GM23338 (cell line): Measurements from ENCODE around the gene TRPC4AP. TPM values are rescaled to one million over a fixed set of nuclear protein-coding genes. Genes with fewer than 3 reads are reported as not detected.

Experiments used
- ATAC-seq: fragments of 200-7000 bp; cut with Tn5 transposase; 3 replicates; pipeline ENCODE4 v1.9.1; 2020
- DNase-seq: peaks from one replicate; pipeline ENCODE4 v3.0.0-alpha.2; 2015; ENCODE audit warnings: low spot score
- H2AFZ ChIP-seq: fragments of 200-600 bp; sonication (generic); 2 replicates; pipeline ENCODE4 v1.8.0; 2016; ENCODE audit warnings: antibody characterized with exemption, mild to moderate bottlenecking, moderate library complexity
- H3F3A ChIP-seq: fragments of 200-600 bp; sonication (generic); replicated peaks from 2 replicates; pipeline ENCODE4 v1.8.0; 2017; ENCODE audit warnings: antibody characterized with exemption, mixed run types, low read depth
- H3K27ac ChIP-seq: fragments of 200-600 bp; sonication (generic); 2 replicates; pipeline ENCODE4 v1.6.1; 2016; ENCODE audit warnings: low read depth
- H3K27me3 ChIP-seq: fragments of 200-600 bp; sonication (generic); 2 replicates; pipeline ENCODE4 v1.8.0; 2016; ENCODE audit warnings: mild to moderate bottlenecking, mixed run types, moderate library complexity; ENCODE audit not compliant: insufficient read depth
- H3K36me3 ChIP-seq: fragments of 200-600 bp; sonication (generic); 2 replicates; pipeline ENCODE4 v1.8.0; 2016; ENCODE audit warnings: mild to moderate bottlenecking; ENCODE audit not compliant: insufficient read depth
- H3K4me1 ChIP-seq: fragments of 200-600 bp; sonication (generic); 2 replicates; pipeline ENCODE4 v1.8.0; 2016; ENCODE audit warnings: mild to moderate bottlenecking, moderate library complexity; ENCODE audit not compliant: insufficient read depth
- H3K4me2 ChIP-seq: fragments of 200-600 bp; sonication (generic); 2 replicates; pipeline ENCODE4 v1.7.1; 2017; ENCODE audit warnings: mixed run types
- H3K4me3 ChIP-seq: fragments of 200-600 bp; sonication (generic); 2 replicates; pipeline ENCODE4 v1.6.1; 2016; ENCODE audit warnings: mixed run types
- H3K79me2 ChIP-seq: fragments of 200-600 bp; sonication (generic); replicated peaks from 2 replicates; pipeline ENCODE4 v1.8.0; 2017; ENCODE audit warnings: mild to moderate bottlenecking; ENCODE audit not compliant: insufficient read depth
- H3K9me2 ChIP-seq: fragments of 200-600 bp; sonication (generic); 2 replicates; pipeline ENCODE4 v1.8.0; 2017; ENCODE audit not compliant: insufficient read depth
- H4K20me1 ChIP-seq: fragments of 200-600 bp; sonication (generic); replicated peaks from 2 replicates; pipeline ENCODE4 v1.8.0; 2017; ENCODE audit warnings: mild to moderate bottlenecking; ENCODE audit not compliant: insufficient read depth
- H3K27ac Mint-ChIP-seq: 2 replicates; pipeline ENCODE4 v1.8.0; 2020; ENCODE audit warnings: inconsistent platforms, mild to moderate bottlenecking, moderate library complexity, mixed read lengths
- H3K27me3 Mint-ChIP-seq: 3 replicates; pipeline ENCODE4 v1.8.0; 2022; ENCODE audit warnings: low read depth, mild to moderate bottlenecking, moderate library complexity, mixed read lengths, inconsistent platforms; ENCODE audit not compliant: insufficient read depth, poor library complexity
- H3K36me3 Mint-ChIP-seq: 3 replicates; pipeline ENCODE4 v1.8.0; 2021; ENCODE audit warnings: low read depth, mild to moderate bottlenecking, inconsistent platforms, moderate library complexity, mixed read lengths
- H3K4me1 Mint-ChIP-seq: 3 replicates; pipeline ENCODE4 v1.8.0; 2020; ENCODE audit warnings: mild to moderate bottlenecking, inconsistent platforms, mixed read lengths
- H3K4me3 Mint-ChIP-seq: 3 replicates; pipeline ENCODE4 v1.8.0; 2021; ENCODE audit warnings: moderate library complexity, mild to moderate bottlenecking, inconsistent platforms, mixed read lengths
- H3K9me3 Mint-ChIP-seq: 3 replicates; pipeline ENCODE4 v1.8.0; 2020; ENCODE audit warnings: moderate library complexity, mild to moderate bottlenecking, inconsistent platforms, mixed read lengths
- EZH2 ChIP-seq: fragments of 200-600 bp; sonication (generic); IDR thresholded peaks from one replicate; pipeline ENCODE4 v1.8.0; 2017; ENCODE audit warnings: antibody characterized with exemption, mild to moderate bottlenecking, low read depth; ENCODE audit not compliant: unreplicated experiment
- EZH2phosphoT487 ChIP-seq: fragments of 200-600 bp; sonication (generic); IDR thresholded peaks from one replicate; pipeline ENCODE4 v1.8.1; 2018; ENCODE audit warnings: antibody characterized with exemption; ENCODE audit not compliant: unreplicated experiment
- JUNB ChIP-seq: IDR thresholded peaks from one replicate; pipeline ENCODE4 v1.6.1; 2016; ENCODE audit warnings: antibody characterized with exemption; ENCODE audit not compliant: unreplicated experiment
- NANOG ChIP-seq: IDR thresholded peaks from 2 replicates; pipeline ENCODE4 v1.6.1; 2016; ENCODE audit warnings: antibody characterized with exemption, borderline replicate concordance
- STAT1 ChIP-seq: IDR thresholded peaks from one replicate; pipeline ENCODE4 v1.6.1; 2016; ENCODE audit warnings: antibody characterized with exemption; ENCODE audit not compliant: unreplicated experiment
- ZNF114 ChIP-seq: fragments of 250-450 bp; sonication (Bioruptor Pico); IDR thresholded peaks from 2 replicates; pipeline ENCODE4 v1.5.0; 2020; ENCODE audit warnings: mild to moderate bottlenecking, moderate library complexity
- ZNF331 ChIP-seq: fragments of 250-450 bp; sonication (Bioruptor Pico); IDR thresholded peaks from 2 replicates; pipeline ENCODE4 v1.5.0; 2020; ENCODE audit warnings: low read depth, mild to moderate bottlenecking, moderate library complexity
- polyA plus RNA-seq: library from polyadenylated mRNA; unstranded; fragments of >200 nt; fragmentation: Nextera tagmentation; extraction: Ambion mirVana; gene quantifications from 2 replicates; pipeline ENCODE4 v1.2.1, GENCODE V29; 2016
- total RNA-seq: library from RNA; depleted of rRNA; stranded (reverse); fragments of >200 nt; shearing (Covaris generic); gene quantifications from 2 replicates; pipeline ENCODE4 v1.2.3, GENCODE V29; 2014
- TF ChIP-seq, protein P1 (sequence below), 2 experiments: fragments of 200-600 bp in 1 of 2; sonication (generic) in 1 of 2; conservative IDR thresholded peaks; 2 replicates each; pipeline versions ENCODE4 v1.5.1 to v1.6.1; 2016 to 2017; ENCODE audit warnings: antibody characterized with exemption in 2 of 2, low read depth in 2 of 2, mild to moderate bottlenecking in 2 of 2, moderate library complexity in 1 of 2

TRPC4AP gene
- total and polyA plus RNA-seq, 2 experiments from 2014 or later = 48.8 to 89.5 TPM

DNA sequence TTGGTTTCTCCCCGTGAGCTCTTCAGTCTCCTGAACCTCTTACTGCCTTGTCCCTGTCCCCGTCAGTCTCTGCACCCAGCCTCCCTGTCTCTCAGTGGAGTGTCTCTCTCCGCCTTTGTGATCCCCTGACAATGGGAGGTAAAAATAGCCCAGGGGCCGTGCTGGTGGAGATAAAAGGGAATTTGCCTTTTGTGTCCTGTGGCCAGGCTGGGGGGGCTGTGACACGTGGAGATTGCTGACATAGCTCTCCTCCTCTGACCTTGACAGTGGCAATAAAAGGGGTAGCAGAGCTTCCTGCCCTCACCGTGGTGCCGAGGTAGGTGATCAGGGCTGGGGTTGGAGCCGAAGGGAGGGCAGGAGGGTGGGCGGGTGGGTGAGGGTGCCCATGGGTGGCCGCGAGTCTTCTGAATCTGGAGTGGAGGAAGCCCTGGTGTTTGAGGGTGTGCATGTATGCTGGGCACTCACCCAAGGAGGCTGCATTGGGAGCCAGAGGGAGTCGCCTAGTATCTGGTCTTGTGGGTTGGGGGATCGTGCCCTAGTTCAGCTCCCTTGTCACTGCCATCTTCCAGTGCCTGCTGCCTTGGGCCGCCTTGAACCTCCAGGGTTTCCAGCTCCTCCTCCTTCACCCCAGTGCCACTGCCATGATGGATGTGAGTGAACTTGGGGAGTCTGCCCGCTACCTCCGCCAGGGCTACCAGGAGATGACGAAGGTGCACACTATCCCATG is 115.1 kb downstream of the TRPC4AP start:
- Mint-ChIP-seq H3K4me3 (no peak overlapping the region), H3K27ac (no peak overlapping the region), H3K36me3 (no peaks in the 10 kb centered on the region), H3K9me3 (no peaks in the 10 kb centered on the region), H3K27me3 (peaks cover 25% of the 10 kb centered on the region), H3K4me1 (peaks cover 26% of the 10 kb centered on the region)
- no peaks in the 10 kb centered on the region for H4K20me1 ChIP-seq
- peaks cover 1% of the 10 kb centered on the region; the same call in 1 of the 2 replicates for H3K27me3 ChIP-seq
- H3K4me3 ChIP-seq = no peak overlapping the region
- 0 out of 2 replicates have a peak, but pooled peaks cover 2% of the 10 kb centered on the region for H3F3A ChIP-seq
- H3K9me2 ChIP-seq = 0 out of 2 replicates have a peak, but pooled peaks cover 4% of the 10 kb centered on the region
- H3K79me2 ChIP-seq = no peaks in the 10 kb centered on the region
- ATAC-seq = no peak
- no peak overlapping the region for H3K4me2 ChIP-seq
- H3K4me1 ChIP-seq = peaks cover 8% of the 10 kb centered on the region; the same call in 1 of the 2 replicates
- no peak for TF ChIP-seq STAT1
- TF ChIP-seq JUNB = no peak
- no peak for TF ChIP-seq NANOG
- TF ChIP-seq EZH2phosphoT487 = no peak
- TF ChIP-seq ZNF331 = no peak
- no peak for TF ChIP-seq ZNF114
- DNase-seq = no peak
- no peak overlapping the region for H2AFZ ChIP-seq
- H3K36me3 ChIP-seq = no peaks in the 10 kb centered on the region
- H3K27ac ChIP-seq = no peak overlapping the region

DNA sequence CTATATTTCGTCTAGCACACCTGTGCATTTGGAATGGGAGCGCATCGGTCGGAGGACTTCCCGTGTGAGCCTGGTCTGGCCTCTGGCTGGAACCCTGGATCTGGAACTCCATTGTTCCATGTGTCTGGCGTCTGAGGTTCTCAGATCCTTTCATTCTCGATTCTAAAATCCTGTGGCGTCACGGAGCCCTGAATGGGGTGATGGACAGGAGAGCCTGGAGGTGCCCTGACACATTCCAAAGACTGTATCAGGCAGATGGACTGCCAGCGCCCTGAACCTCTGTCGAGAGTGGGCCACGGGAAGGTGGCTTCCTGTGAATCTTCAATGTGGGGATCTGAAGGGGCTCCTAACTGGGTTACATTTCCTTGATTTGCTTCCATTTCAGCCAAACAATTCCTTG is 116.3 kb downstream of the TRPC4AP start:
- TF ChIP-seq, protein P1, sequence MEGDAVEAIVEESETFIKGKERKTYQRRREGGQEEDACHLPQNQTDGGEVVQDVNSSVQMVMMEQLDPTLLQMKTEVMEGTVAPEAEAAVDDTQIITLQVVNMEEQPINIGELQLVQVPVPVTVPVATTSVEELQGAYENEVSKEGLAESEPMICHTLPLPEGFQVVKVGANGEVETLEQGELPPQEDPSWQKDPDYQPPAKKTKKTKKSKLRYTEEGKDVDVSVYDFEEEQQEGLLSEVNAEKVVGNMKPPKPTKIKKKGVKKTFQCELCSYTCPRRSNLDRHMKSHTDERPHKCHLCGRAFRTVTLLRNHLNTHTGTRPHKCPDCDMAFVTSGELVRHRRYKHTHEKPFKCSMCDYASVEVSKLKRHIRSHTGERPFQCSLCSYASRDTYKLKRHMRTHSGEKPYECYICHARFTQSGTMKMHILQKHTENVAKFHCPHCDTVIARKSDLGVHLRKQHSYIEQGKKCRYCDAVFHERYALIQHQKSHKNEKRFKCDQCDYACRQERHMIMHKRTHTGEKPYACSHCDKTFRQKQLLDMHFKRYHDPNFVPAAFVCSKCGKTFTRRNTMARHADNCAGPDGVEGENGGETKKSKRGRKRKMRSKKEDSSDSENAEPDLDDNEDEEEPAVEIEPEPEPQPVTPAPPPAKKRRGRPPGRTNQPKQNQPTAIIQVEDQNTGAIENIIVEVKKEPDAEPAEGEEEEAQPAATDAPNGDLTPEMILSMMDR (conservative IDR thresholded peaks at IDR 0.05; ENCODE audit: low read depth in 2 of 2) = no peak
- TF ChIP-seq ZNF114 = no peak
- TF ChIP-seq EZH2 = no peak
- peaks cover 20% of the 10 kb centered on the region for H3K27me3 Mint-ChIP-seq
- no peak overlapping the region for H3K4me2 ChIP-seq
- H3K79me2 ChIP-seq = no peaks in the 10 kb centered on the region
- no peaks in the 10 kb centered on the region for H3K36me3 ChIP-seq
- DNase-seq (no peak), ATAC-seq (no peak)
- H3K4me1 Mint-ChIP-seq = peaks cover 19% of the 10 kb centered on the region
- 0 out of 2 replicates have a peak, but pooled peaks cover 4% of the 10 kb centered on the region for H3K9me2 ChIP-seq
- H3K27ac Mint-ChIP-seq = no peak overlapping the region
- 0 out of 2 replicates have a peak, but pooled peaks cover 2% of the 10 kb centered on the region for H3F3A ChIP-seq
- peaks cover 5% of the 10 kb centered on the region; the same call in 1 of the 2 replicates for H3K4me1 ChIP-seq
- H3K36me3 Mint-ChIP-seq = no peaks in the 10 kb centered on the region
- H2AFZ ChIP-seq = no peak overlapping the region
- H3K4me3 ChIP-seq = no peak overlapping the region
- no peak overlapping the region for H3K27ac ChIP-seq
- no peak overlapping the region for H3K4me3 Mint-ChIP-seq
- H3K9me3 Mint-ChIP-seq = no peaks in the 10 kb centered on the region
- no peaks in the 10 kb centered on the region for H4K20me1 ChIP-seq
- no peaks in the 10 kb centered on the region for H3K27me3 ChIP-seq

DNA sequence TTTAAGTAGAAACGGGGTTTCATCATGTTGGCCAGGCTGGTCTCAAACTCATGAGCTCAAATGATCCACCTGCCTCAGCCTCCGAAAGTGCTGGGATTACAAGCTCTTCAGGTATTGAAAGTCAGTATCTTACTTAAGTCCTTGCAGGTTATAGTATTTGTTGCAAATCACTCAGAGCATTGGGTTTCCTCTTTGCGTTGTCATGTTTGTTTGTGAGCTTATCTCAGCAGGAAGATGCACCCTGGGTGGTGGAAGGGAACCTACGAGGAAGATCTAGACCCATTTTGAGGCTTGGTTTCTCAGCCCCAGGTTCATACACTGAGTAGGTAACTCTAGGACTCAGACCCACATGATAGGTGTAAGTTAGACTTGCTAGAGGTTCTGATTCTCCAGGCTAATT is 118.4 kb downstream of the TRPC4AP start:
- Histone ChIP-seq H3K4me2 (no peak overlapping the region), H3K9me2 (0 out of 2 replicates have a peak, but pooled peaks cover 4% of the 10 kb centered on the region), H3K27me3 (no peaks in the 10 kb centered on the region), H4K20me1 (no peaks in the 10 kb centered on the region), H3K36me3 (no peaks in the 10 kb centered on the region), H3K27ac (no peak overlapping the region), H3K4me3 (no peak overlapping the region), H3K4me1 (no peaks in the 10 kb centered on the region; the same call in 1 of the 2 replicates), H3F3A (0 out of 2 replicates have a peak, but pooled peaks cover 2% of the 10 kb centered on the region), H3K79me2 (no peaks in the 10 kb centered on the region), H2AFZ (peak overlapping the region; percentile 72; the same call in 1 of the 2 replicates)
- H3K9me3 Mint-ChIP-seq = no peaks in the 10 kb centered on the region
- peaks cover 5% of the 10 kb centered on the region for H3K4me1 Mint-ChIP-seq
- peaks cover 17% of the 10 kb centered on the region for H3K27me3 Mint-ChIP-seq
- TF ChIP-seq JUNB = no peak
- no peak overlapping the region for H3K27ac Mint-ChIP-seq
- no peaks in the 10 kb centered on the region for H3K36me3 Mint-ChIP-seq
- no peak for DNase-seq
- no peak; the same call in 2 of the 3 replicates for ATAC-seq
- H3K4me3 Mint-ChIP-seq = no peak overlapping the region
